Measurements from ENCODE around the gene ID4.

ID4 gene

GRCh38 chr6:19866985-19867627, 29.9 kb downstream of the ID4 start:
- DNase-seq (ENCODE audit: extremely low spot score): no peak
- ChIA-PET POLR2A (interaction anchor here (0.6 to 1.3 kb wide), 3 partner anchors 9 to 414 kb away, joined by 3 to 5 read pairs (median 3); partner anchors contain the start of gene ID4), CTCF (no interaction called here)
- no peak for TF ChIP-seq PKNOX1 (IDR thresholded peaks at IDR 0.05)
- no peak for TF ChIP-seq SUZ12 (IDR thresholded peaks at IDR 0.05)
- no peak for TF ChIP-seq BHLHE40 (IDR thresholded peaks at IDR 0.05; ENCODE audit: borderline replicate concordance)
- TF ChIP-seq ELF4 (IDR thresholded peaks at IDR 0.05): no peak
- no peak for TF ChIP-seq ZNF384 (IDR thresholded peaks at IDR 0.05)
- TF ChIP-seq CTBP1 (IDR thresholded peaks at IDR 0.05; ENCODE audit: borderline replicate concordance): no peak
- TF ChIP-seq NFRKB (IDR thresholded peaks at IDR 0.05): no peak
- TF ChIP-seq LEF1 (IDR thresholded peaks at IDR 0.05; ENCODE audit: borderline replicate concordance): no peak

DNA sequence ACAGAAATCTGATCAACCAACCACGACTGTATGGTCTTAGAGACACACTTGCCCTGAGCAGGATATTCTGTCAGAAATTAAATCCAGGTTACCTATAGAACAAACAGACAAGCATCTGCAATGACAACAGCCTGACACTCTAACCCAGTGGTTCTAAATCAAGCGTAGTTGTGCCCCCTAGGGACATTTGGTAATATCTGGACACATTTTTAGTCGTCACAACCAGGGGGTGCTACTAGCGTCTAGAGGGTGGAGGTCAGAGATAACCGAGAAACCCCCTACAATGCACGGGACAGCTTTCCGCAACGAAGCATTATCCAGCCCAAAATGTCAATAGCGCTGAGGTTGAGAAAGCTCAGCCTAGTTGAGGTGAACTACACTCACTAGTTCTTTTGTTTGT, 32.3 kb downstream of the ID4 start:
- ChIA-PET CTCF (no interaction called here), POLR2A (no interaction called here)
- DNase-seq (ENCODE audit: extremely low spot score): no peak
- TF ChIP-seq TARDBP (IDR thresholded peaks at IDR 0.05) (no peak), HDGF (IDR thresholded peaks at IDR 0.05; ENCODE audit: borderline replicate concordance) (no peak), SUZ12 (IDR thresholded peaks at IDR 0.05) (no peak), BHLHE40 (IDR thresholded peaks at IDR 0.05; ENCODE audit: borderline replicate concordance) (no peak), FOXM1 (IDR thresholded peaks at IDR 0.05; ENCODE audit: borderline replicate concordance) (no peak), SP1 (IDR thresholded peaks at IDR 0.05) (no peak), L3MBTL2 (conservative IDR thresholded peaks at IDR 0.05) (no peak), ELF4 (IDR thresholded peaks at IDR 0.05) (no peak), ARNT (IDR thresholded peaks at IDR 0.05) (no peak), PKNOX1 (IDR thresholded peaks at IDR 0.05) (no peak), CTBP1 (IDR thresholded peaks at IDR 0.05; ENCODE audit: borderline replicate concordance) (no peak), ZNF384 (IDR thresholded peaks at IDR 0.05) (no peak), NFRKB (IDR thresholded peaks at IDR 0.05) (no peak), FOXA1 (IDR thresholded peaks at IDR 0.05) (no peak), FOXK2 (IDR thresholded peaks at IDR 0.05) (no peak), LEF1 (IDR thresholded peaks at IDR 0.05; ENCODE audit: borderline replicate concordance) (no peak)

DNA sequence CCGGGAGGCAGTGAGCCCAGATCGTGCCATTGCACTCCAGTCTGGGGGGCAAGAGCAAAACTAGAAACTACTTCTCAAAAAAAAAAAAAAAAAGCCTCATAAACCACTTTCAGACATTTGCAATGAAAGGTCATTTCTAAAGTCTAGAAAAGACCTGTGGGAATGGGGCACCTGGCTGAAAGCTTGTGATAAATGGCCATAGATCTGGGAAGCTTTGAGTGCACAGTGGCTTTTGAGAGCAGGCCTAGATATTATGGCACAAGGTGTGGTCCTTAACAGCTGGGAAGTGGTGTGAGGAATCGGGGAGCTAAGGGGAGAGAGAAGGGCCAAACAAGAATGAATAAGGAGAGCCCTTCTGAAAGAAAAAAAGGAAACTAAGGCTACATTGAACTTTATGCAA, 33.2 kb downstream of the ID4 start:
- no peak for TF ChIP-seq L3MBTL2 (conservative IDR thresholded peaks at IDR 0.05)
- no peak for TF ChIP-seq CTBP1 (IDR thresholded peaks at IDR 0.05; ENCODE audit: borderline replicate concordance)
- no peak for TF ChIP-seq SUZ12 (IDR thresholded peaks at IDR 0.05)
- no peak for TF ChIP-seq BHLHE40 (IDR thresholded peaks at IDR 0.05; ENCODE audit: borderline replicate concordance)
- no peak for TF ChIP-seq HDGF (IDR thresholded peaks at IDR 0.05; ENCODE audit: borderline replicate concordance)
- no peak for TF ChIP-seq FOXM1 (IDR thresholded peaks at IDR 0.05; ENCODE audit: borderline replicate concordance)
- TF ChIP-seq ARNT (IDR thresholded peaks at IDR 0.05): no peak
- TF ChIP-seq ZNF384 (IDR thresholded peaks at IDR 0.05): no peak
- no peak for TF ChIP-seq PKNOX1 (IDR thresholded peaks at IDR 0.05)
- TF ChIP-seq FOXK2 (IDR thresholded peaks at IDR 0.05): no peak
- no peak for TF ChIP-seq FOXA1 (IDR thresholded peaks at IDR 0.05)
- no peak for TF ChIP-seq SP1 (IDR thresholded peaks at IDR 0.05)
- TF ChIP-seq LEF1 (IDR thresholded peaks at IDR 0.05; ENCODE audit: borderline replicate concordance): no peak
- no peak for TF ChIP-seq NFRKB (IDR thresholded peaks at IDR 0.05)
- TF ChIP-seq ELF4 (IDR thresholded peaks at IDR 0.05): no peak
- no peak for TF ChIP-seq TARDBP (IDR thresholded peaks at IDR 0.05)
- no peak for DNase-seq (ENCODE audit: extremely low spot score)
- CTCF ChIA-PET: interaction anchor here (0.6 kb wide), 1 partner anchor 190 kb away, joined by 3 read pairs; no protein-coding TSS in a partner anchor
- POLR2A ChIA-PET: no interaction called here

DNA sequence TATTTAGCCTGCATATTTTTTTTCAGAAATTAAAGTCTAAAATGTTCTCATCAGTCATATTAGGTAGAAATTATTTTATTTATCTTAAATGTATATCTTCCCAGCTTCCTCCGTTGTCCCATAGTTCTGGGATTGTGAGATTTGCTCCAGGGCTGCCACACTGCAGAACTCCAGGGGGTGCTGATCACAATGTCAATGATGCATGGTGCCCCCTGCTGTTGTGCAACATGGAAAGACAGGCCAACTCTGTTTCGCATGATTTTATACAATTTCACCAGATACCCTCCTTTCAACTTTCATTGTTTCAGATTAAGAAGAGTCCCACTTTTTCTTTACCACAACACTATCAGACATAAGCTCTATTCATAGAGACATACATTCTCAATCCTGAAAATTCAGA, 35.9 kb downstream of the ID4 start:
- TF ChIP-seq BHLHE40 (IDR thresholded peaks at IDR 0.05; ENCODE audit: borderline replicate concordance) (no peak), SUZ12 (IDR thresholded peaks at IDR 0.05) (no peak), ELF4 (IDR thresholded peaks at IDR 0.05) (no peak), LEF1 (IDR thresholded peaks at IDR 0.05; ENCODE audit: borderline replicate concordance) (no peak), FOXM1 (IDR thresholded peaks at IDR 0.05; ENCODE audit: borderline replicate concordance) (no peak), HDGF (IDR thresholded peaks at IDR 0.05; ENCODE audit: borderline replicate concordance) (no peak), SP1 (IDR thresholded peaks at IDR 0.05) (no peak), NFRKB (IDR thresholded peaks at IDR 0.05) (no peak), FOXA1 (IDR thresholded peaks at IDR 0.05) (no peak)
- peak; percentile 35 for DNase-seq (ENCODE audit: extremely low spot score)
- ChIA-PET POLR2A (no interaction called here), CTCF (no interaction called here)

DNA sequence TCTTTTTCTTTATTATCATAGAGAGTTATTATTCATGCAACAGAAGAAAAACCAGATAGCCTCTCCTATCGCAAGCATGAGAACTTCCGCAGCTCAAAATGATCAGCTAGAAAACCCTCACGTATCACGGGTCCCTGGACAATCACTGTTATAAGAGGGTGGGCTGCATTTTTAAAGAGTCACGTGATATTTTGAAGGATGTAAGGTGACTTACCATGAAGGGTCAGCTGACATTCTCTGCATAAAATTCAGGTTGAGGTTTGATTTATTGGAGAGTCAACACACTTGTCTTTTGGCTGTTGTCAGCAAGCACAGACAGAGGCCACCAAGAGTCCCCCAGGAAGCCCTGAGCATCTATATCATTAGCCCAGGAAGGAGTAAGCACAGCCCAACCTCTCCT, 39.5 kb downstream of the ID4 start:
- DNase-seq (ENCODE audit: extremely low spot score): no peak
- TF ChIP-seq FOXA1 (IDR thresholded peaks at IDR 0.05) (no peak), PKNOX1 (IDR thresholded peaks at IDR 0.05) (no peak), ZNF384 (IDR thresholded peaks at IDR 0.05) (no peak), LEF1 (IDR thresholded peaks at IDR 0.05; ENCODE audit: borderline replicate concordance) (no peak), BHLHE40 (IDR thresholded peaks at IDR 0.05; ENCODE audit: borderline replicate concordance) (no peak), FOXK2 (IDR thresholded peaks at IDR 0.05) (no peak), CTBP1 (IDR thresholded peaks at IDR 0.05; ENCODE audit: borderline replicate concordance) (no peak), ELF4 (IDR thresholded peaks at IDR 0.05) (no peak), ARNT (IDR thresholded peaks at IDR 0.05) (no peak)
- POLR2A ChIA-PET: no interaction called here
- CTCF ChIA-PET: no interaction called here
